Sigmoid colon (tissue), 7 donors: ENCODE results near the gene SCPEP1. TPM values are rescaled to one million over a fixed set of nuclear protein-coding genes. Genes with fewer than 3 reads are reported as not detected.

Experiments
- DNase-seq: peaks from one replicate; pipeline ENCODE4 v3.0.0-alpha.2; 2019
- H3K27ac ChIP-seq, 4 donors: fragments of 200-600 bp; sonication (generic); one replicate each; pipeline ENCODE4 v1.5.1; 2016 to 2019; ENCODE audit warnings: mild to moderate bottlenecking in 1 of 4
- H3K27me3 ChIP-seq, 3 donors: fragments of 200-600 bp; sonication (generic); one replicate each; pipeline ENCODE4 v1.5.1; 2019; ENCODE audit warnings: mild to moderate bottlenecking in 1 of 3
- H3K36me3 ChIP-seq, 4 donors: fragments of 200-600 bp; sonication (generic); one replicate each; pipeline ENCODE4 v1.5.1; 2016 to 2019
- H3K4me1 ChIP-seq, 4 donors: fragments of 200-600 bp; sonication (generic); one replicate each; pipeline ENCODE4 v1.5.1; 2017 to 2019
- H3K4me3 ChIP-seq, 4 donors: fragments of 200-600 bp; sonication (generic); one replicate each; pipeline ENCODE4 v1.5.1; 2017 to 2019; ENCODE audit warnings: mild to moderate bottlenecking in 2 of 4, moderate library complexity in 1 of 4
- H3K9me3 ChIP-seq, 4 donors: fragments of 200-600 bp in 3 of 4; sonication (generic) in 3 of 4; one replicate each; pipeline versions ENCODE4 v1.5.1 to v1.6.1; 2013 to 2019
- EP300 ChIP-seq, 4 donors: sonication (generic); formaldehyde crosslinking; IDR thresholded peaks; one replicate each; pipeline ENCODE4 v1.6.1; 2017; ENCODE audit warnings: antibody characterized with exemption in 4 of 4
- POLR2A ChIP-seq, 2 donors: fragments of 450-650 bp; IDR thresholded peaks; one replicate each; pipeline ENCODE4 v1.6.1; 2016; ENCODE audit warnings: antibody characterized with exemption in 2 of 2, mild to moderate bottlenecking in 2 of 2, moderate library complexity in 2 of 2
- POLR2AphosphoS5 ChIP-seq, 4 donors: sonication (generic); formaldehyde crosslinking; IDR thresholded peaks; one replicate each; pipeline ENCODE4 v1.6.1; 2017; ENCODE audit warnings: antibody characterized with exemption in 4 of 4
- WGBS, 2 donors: extraction: QIAGEN DNeasy Blood & Tissue Kit; methylation state at CpG; one replicate each; pipeline ENCODE4 v1.1.7; 2013; 5-methylcytosine and 5-hydroxymethylcytosine counted together
- intact Hi-C: fragments of 100-400 bp; cut with DNase I; formaldehyde crosslinking; loops from one replicate; pipeline ENCODE4 v1.15.1; 2023
- polyA plus RNA-seq, 3 donors: library from polyadenylated mRNA; stranded (reverse); fragments of 200-250 nt; gene quantifications; one replicate each; pipeline ENCODE4 v1.2.3, GENCODE V29; 2013
- total RNA-seq, 4 donors: library from RNA; depleted of rRNA; stranded (reverse); fragments of >200 nt; gene quantifications; one replicate each; pipeline ENCODE4 v1.1.0, GENCODE V29; 2016
- TF ChIP-seq, protein P1 (sequence below), 4 experiments: fragments of 450-650 bp in 3 of 4; fragments of 200-600 bp in 1 of 4; IDR thresholded peaks; one replicate each; pipeline ENCODE4 v1.5.1; 2016 to 2019; ENCODE audit warnings: antibody characterized with exemption in 4 of 4, mild to moderate bottlenecking in 3 of 4, moderate library complexity in 2 of 4
- donor health status: healthy with polysubstance abuse.
- donor health status: Bipolar disorder and iron deficiency.
- donor health status: healthy.

Gene SCPEP1
- total and polyA plus RNA-seq, 7 donors: 19.8 to 141 (median 77.8) TPM

GRCh38 chr17:57016764-57017116 is 38.8 kb downstream of the SCPEP1 start:
- intact Hi-C loops: no loop called here
- Histone ChIP-seq H3K9me3 (no peaks in the 10 kb centered on the region), H3K4me1 (peaks cover 0 to 12% (median under 1%) of the 10 kb centered on the region in 4 donors), H3K4me3 (no peak overlapping the region), H3K27me3 (no peaks in the 10 kb centered on the region), H3K27ac (peak overlapping the region in 1 of 4 donors; percentile 59), H3K36me3 (no peaks in the 10 kb centered on the region)
- WGBS, 2 donors: 54 to 55% methylated on average over 3 of the region's 3 CpGs
- TF ChIP-seq, protein P1, sequence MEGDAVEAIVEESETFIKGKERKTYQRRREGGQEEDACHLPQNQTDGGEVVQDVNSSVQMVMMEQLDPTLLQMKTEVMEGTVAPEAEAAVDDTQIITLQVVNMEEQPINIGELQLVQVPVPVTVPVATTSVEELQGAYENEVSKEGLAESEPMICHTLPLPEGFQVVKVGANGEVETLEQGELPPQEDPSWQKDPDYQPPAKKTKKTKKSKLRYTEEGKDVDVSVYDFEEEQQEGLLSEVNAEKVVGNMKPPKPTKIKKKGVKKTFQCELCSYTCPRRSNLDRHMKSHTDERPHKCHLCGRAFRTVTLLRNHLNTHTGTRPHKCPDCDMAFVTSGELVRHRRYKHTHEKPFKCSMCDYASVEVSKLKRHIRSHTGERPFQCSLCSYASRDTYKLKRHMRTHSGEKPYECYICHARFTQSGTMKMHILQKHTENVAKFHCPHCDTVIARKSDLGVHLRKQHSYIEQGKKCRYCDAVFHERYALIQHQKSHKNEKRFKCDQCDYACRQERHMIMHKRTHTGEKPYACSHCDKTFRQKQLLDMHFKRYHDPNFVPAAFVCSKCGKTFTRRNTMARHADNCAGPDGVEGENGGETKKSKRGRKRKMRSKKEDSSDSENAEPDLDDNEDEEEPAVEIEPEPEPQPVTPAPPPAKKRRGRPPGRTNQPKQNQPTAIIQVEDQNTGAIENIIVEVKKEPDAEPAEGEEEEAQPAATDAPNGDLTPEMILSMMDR (IDR thresholded peaks at IDR 0.05): no peak
- no peak for TF ChIP-seq POLR2A (IDR thresholded peaks at IDR 0.05)
- TF ChIP-seq EP300 (IDR thresholded peaks at IDR 0.05): no peak
- no peak for TF ChIP-seq POLR2AphosphoS5 (IDR thresholded peaks at IDR 0.05)
- DNase-seq: no peak

DNA sequence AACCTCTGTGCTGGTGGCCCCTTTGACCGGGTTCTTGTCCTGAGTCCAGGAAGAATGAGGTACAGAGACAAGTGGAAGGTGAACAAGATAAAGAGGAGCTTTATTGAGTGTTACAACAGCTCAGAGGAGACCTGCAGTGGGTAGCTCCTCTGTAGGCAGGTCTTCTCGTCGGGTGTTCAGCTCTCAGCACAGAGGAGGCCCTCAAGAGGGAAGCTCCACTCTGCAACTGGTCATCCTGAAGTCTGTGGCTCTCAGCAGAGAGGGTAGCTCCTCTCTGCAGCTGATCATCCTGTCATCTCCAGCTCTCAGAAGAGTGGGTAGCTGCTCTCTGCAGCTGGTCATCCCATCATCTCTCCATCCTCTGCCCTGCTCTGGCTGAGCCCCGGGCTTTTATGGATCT is 39.7 kb downstream of the SCPEP1 start:
- H3K27ac ChIP-seq: peak overlapping the region in 1 of 4 donors; percentile 59
- no peak for DNase-seq
- intact Hi-C loops: no loop called here
- no peak overlapping the region for H3K4me3 ChIP-seq
- H3K4me1 ChIP-seq: peaks cover 0 to 20% (median 3%) of the 10 kb centered on the region in 4 donors
- H3K27me3 ChIP-seq: no peaks in the 10 kb centered on the region
- 70 to 76% methylated on average over 4 of the region's 4 CpGs for WGBS, 2 donors
- H3K36me3 ChIP-seq: no peaks in the 10 kb centered on the region
- no peaks in the 10 kb centered on the region for H3K9me3 ChIP-seq
- TF ChIP-seq EP300 (IDR thresholded peaks at IDR 0.05) (no peak), POLR2AphosphoS5 (IDR thresholded peaks at IDR 0.05) (no peak), POLR2A (IDR thresholded peaks at IDR 0.05) (no peak)
- TF ChIP-seq, protein P1 (IDR thresholded peaks at IDR 0.05): no peak

GRCh38 chr17:57020208-57020607 is 42.3 kb downstream of the SCPEP1 start:
- no peaks in the 10 kb centered on the region for H3K27me3 ChIP-seq
- H3K9me3 ChIP-seq: no peaks in the 10 kb centered on the region
- H3K4me1 ChIP-seq: peaks cover 0 to 22% (median 3%) of the 10 kb centered on the region in 4 donors
- no peak overlapping the region for H3K27ac ChIP-seq
- intact Hi-C loops: no loop called here
- H3K4me3 ChIP-seq: no peak overlapping the region
- no peak for TF ChIP-seq EP300 (IDR thresholded peaks at IDR 0.05)
- TF ChIP-seq POLR2AphosphoS5 (IDR thresholded peaks at IDR 0.05): no peak
- TF ChIP-seq, protein P1 (IDR thresholded peaks at IDR 0.05): no peak
- no peak for TF ChIP-seq POLR2A (IDR thresholded peaks at IDR 0.05)
- WGBS, 2 donors: 85 to 90% methylated on average over 3 of the region's 3 CpGs
- no peaks in the 10 kb centered on the region for H3K36me3 ChIP-seq
- DNase-seq: no peak

DNA sequence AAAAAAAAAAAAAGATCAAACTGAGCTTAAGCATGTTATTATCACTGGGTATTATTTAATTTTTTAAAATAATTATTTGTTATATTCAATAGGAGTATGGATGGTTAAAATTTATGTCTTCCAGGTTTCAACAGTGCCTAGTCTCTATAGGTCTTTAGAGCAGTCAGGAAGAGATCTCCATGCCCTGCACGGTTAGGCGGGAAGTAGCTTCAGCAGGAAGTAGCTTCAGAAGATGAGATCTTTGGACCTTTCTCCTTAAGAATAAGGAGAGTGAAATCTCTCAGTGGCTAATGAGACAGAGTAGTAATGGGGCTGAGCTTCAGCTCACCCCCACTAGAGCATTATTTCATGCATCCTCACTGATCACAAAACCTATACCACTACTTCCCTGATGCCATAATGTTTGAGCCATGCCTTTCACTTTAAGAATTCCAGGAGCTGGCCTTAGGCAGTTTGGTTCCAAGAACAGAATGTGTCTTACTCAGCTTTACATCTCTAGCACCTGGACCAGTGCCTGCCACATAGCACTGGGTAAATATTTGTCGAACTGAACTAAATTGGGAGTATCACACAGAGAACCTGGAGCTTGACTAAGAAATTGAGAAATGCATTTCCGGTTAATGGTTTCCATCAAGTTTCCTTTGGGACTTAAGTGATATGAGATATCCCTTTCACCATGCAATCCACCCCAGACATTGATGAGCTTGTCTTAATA is 43.5 kb downstream of the SCPEP1 start:
- Histone ChIP-seq H3K27me3 (no peaks in the 10 kb centered on the region), H3K4me3 (no peak overlapping the region), H3K4me1 (peaks cover 0 to 22% (median 3%) of the 10 kb centered on the region in 4 donors), H3K27ac (peak overlapping the region in 2 of 4 donors; percentile 45 to 66), H3K9me3 (no peaks in the 10 kb centered on the region), H3K36me3 (no peaks in the 10 kb centered on the region)
- TF ChIP-seq POLR2A (IDR thresholded peaks at IDR 0.05): no peak
- no peak for TF ChIP-seq EP300 (IDR thresholded peaks at IDR 0.05)
- TF ChIP-seq, protein P1 (IDR thresholded peaks at IDR 0.05): no peak
- TF ChIP-seq POLR2AphosphoS5 (IDR thresholded peaks at IDR 0.05): no peak
- no peak for DNase-seq
- intact Hi-C loops: no loop called here
- 32 to 64% methylated on average over 4 of the region's 4 CpGs for WGBS, 2 donors
